Testis (tissue), 2 donors: ENCODE measurements around the gene NOX3.

ENCODE experiments used
- CTCF ChIP-seq, 3 experiments: fragments of 450-650 bp in 2 of 3; fragments of 200-600 bp in 1 of 3; sonication (generic) in 1 of 3; IDR thresholded peaks; one replicate each; pipeline ENCODE4 v1.5.1; 2016 to 2019; ENCODE audit warnings: antibody characterized with exemption in 3 of 3, mild to moderate bottlenecking in 2 of 3, moderate library complexity in 1 of 3
- POLR2A ChIP-seq: fragments of 450-650 bp; IDR thresholded peaks from one replicate; pipeline ENCODE4 v1.6.1; 2017; ENCODE audit warnings: antibody characterized with exemption, mild to moderate bottlenecking, moderate library complexity

GRCh38 chr6:155429321-155429893 lies 26.2 kb downstream of the NOX3 start:
- TF ChIP-seq CTCF (IDR thresholded peaks at IDR 0.05) (no peak), POLR2A (no peak)
